GM12873 (cell line): ENCODE data around the gene AFAP1.

ENCODE experiments used
- CTCF ChIP-seq: IDR thresholded peaks from 2 replicates; pipeline ENCODE4 v1.5.1; 2012; ENCODE audit warnings: low read depth, mild to moderate bottlenecking, moderate library complexity, low read length, control low read depth; ENCODE audit not compliant: insufficient read depth; ENCODE audit errors: missing control alignments

Gene AFAP1

GRCh38 chr4:7774301-7775294 lies 165.1 kb downstream of the AFAP1 start:
- no peak for TF ChIP-seq CTCF

- TF ChIP-seq CTCF, result no peak
These were observed 166.1 kb downstream of the AFAP1 start for GRCh38 chr4:7773401-7774180.

- no peak for TF ChIP-seq CTCF
These were observed 166.8 kb downstream of the AFAP1 start for GRCh38 chr4:7772711-7773385.

- TF ChIP-seq CTCF, result peak; percentile 9
These were observed 167.8 kb downstream of the AFAP1 start for GRCh38 chr4:7771541-7772507.

- no peak for TF ChIP-seq CTCF
These were observed 168.6 kb downstream of the AFAP1 start for GRCh38 chr4:7771056-7771455.

GRCh38 chr4:7770224-7771050 lies 169.2 kb downstream of the AFAP1 start:
- TF ChIP-seq CTCF, result peak; percentile 66
